Measurements from ENCODE around the gene AKAP8.

The AKAP8 gene

GRCh38 chr19:15371119-15371518 lies 8.5 kb downstream of the AKAP8 start:
- Histone ChIP-seq H3K4me3 (ENCODE audit: insufficient read depth in 1 of 2, low read depth in 1 of 2, low read length in 2 of 2) (no peak overlapping the region), H3K4ac (ENCODE audit: low read depth in 1 of 2, low read length in 2 of 2) (no peak overlapping the region), H3K4me1 (ENCODE audit: control insufficient read depth, insufficient read depth, low read depth, low read length) (peaks cover 13% of the 10 kb centered on the region), H3K79me1 (replicated peaks; ENCODE audit: low read length, poor library complexity, severe bottlenecking) (peaks cover 40% of the 10 kb centered on the region), H3K9ac (ENCODE audit: low read length) (no peak overlapping the region), H2BK12ac (ENCODE audit: low read length in 2 of 2) (no peak overlapping the region), H3K27me3 (ENCODE audit: control insufficient read depth in 1 of 2, insufficient read depth in 1 of 2, low read length in 2 of 2) (no peaks in the 10 kb centered on the region), H3K36me3 (ENCODE audit: control insufficient read depth in 1 of 2, insufficient read depth in 2 of 2, low read depth in 1 of 2, low read length in 2 of 2) (peaks cover 76 to 81% of the 10 kb centered on the region in 2 experiments), H2AFZ (ENCODE audit: low read depth, low read length) (no peak overlapping the region), H3K9me3 (ENCODE audit: control insufficient read depth, low read length) (no peaks in the 10 kb centered on the region), H4K91ac (ENCODE audit: low read length) (peak overlapping the region; percentile 79), H2BK120ac (ENCODE audit: low read depth, low read length) (no peak overlapping the region), H2BK5ac (ENCODE audit: low read depth, low read length, poor library complexity, severe bottlenecking) (no peak overlapping the region), H3K14ac (ENCODE audit: low read length in 2 of 2) (no peak overlapping the region), H4K8ac (ENCODE audit: low read length) (no peak overlapping the region), H2AK5ac (ENCODE audit: low read length, severe bottlenecking) (no peak overlapping the region), H2BK15ac (ENCODE audit: low read depth, poor library complexity, severe bottlenecking) (no peak overlapping the region), H3K4me2 (ENCODE audit: low read length, poor library complexity, severe bottlenecking) (no peak overlapping the region), H3K18ac (ENCODE audit: low read depth in 1 of 2, low read length in 2 of 2) (no peak overlapping the region), H3K27ac (ENCODE audit: low read length, poor library complexity, severe bottlenecking) (no peak overlapping the region), H3K23ac (ENCODE audit: low read length in 2 of 2) (no peak overlapping the region)
- WGBS, result 97% methylated on average over 7 of the region's 7 CpGs
- no peak for DNase-seq

DNA sequence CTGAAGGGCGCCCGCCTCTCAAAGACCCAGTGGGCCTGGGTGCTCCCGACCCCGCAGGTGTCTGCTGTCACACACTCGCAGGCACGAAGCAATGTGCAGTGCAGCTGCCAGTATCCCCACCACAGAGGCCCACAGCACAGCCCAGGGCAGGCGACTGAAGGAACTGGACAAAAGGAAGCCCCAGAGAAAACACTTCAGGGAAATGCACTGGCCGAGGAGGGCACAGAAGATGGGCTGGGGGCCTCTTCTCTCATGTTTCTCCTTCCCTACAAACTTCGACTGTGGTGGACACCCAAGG lies 10.0 kb downstream of the AKAP8 start:
- H3K18ac ChIP-seq (ENCODE audit: low read depth in 1 of 2, low read length in 2 of 2), result no peak overlapping the region
- H4K8ac ChIP-seq (ENCODE audit: low read length), result no peak overlapping the region
- H3K23ac ChIP-seq (ENCODE audit: low read length in 2 of 2), result no peak overlapping the region
- peaks cover 87 to 90% of the 10 kb centered on the region in 2 experiments for H3K36me3 ChIP-seq (ENCODE audit: control insufficient read depth in 1 of 2, insufficient read depth in 2 of 2, low read depth in 1 of 2, low read length in 2 of 2)
- no peak overlapping the region for H3K27ac ChIP-seq (ENCODE audit: low read length, poor library complexity, severe bottlenecking)
- H3K14ac ChIP-seq (ENCODE audit: low read length in 2 of 2), result no peak overlapping the region
- no peaks in the 10 kb centered on the region for H3K27me3 ChIP-seq (ENCODE audit: control insufficient read depth in 1 of 2, insufficient read depth in 1 of 2, low read length in 2 of 2)
- no peak overlapping the region for H4K91ac ChIP-seq (ENCODE audit: low read length)
- no peak overlapping the region for H3K9ac ChIP-seq (ENCODE audit: low read length)
- H3K4me3 ChIP-seq (ENCODE audit: insufficient read depth in 1 of 2, low read depth in 1 of 2, low read length in 2 of 2), result no peak overlapping the region
- H3K4me1 ChIP-seq (ENCODE audit: control insufficient read depth, insufficient read depth, low read depth, low read length), result peaks cover 3% of the 10 kb centered on the region
- no peak overlapping the region for H2BK120ac ChIP-seq (ENCODE audit: low read depth, low read length)
- no peak overlapping the region for H3K4ac ChIP-seq (ENCODE audit: low read depth in 1 of 2, low read length in 2 of 2)
- H3K79me1 ChIP-seq (replicated peaks; ENCODE audit: low read length, poor library complexity, severe bottlenecking), result peaks cover 49% of the 10 kb centered on the region
- no peak overlapping the region for H2BK12ac ChIP-seq (ENCODE audit: low read length in 2 of 2)
- H3K9me3 ChIP-seq (ENCODE audit: control insufficient read depth, low read length), result no peaks in the 10 kb centered on the region
- no peak overlapping the region for H2AK5ac ChIP-seq (ENCODE audit: low read length, severe bottlenecking)
- H2AFZ ChIP-seq (ENCODE audit: low read depth, low read length), result no peak overlapping the region
- WGBS, result 98% methylated on average over 9 of the region's 9 CpGs
- DNase-seq, result no peak
- no peak overlapping the region for H2BK5ac ChIP-seq (ENCODE audit: low read depth, low read length, poor library complexity, severe bottlenecking)
- H2BK15ac ChIP-seq (ENCODE audit: low read depth, poor library complexity, severe bottlenecking), result no peak overlapping the region
- H3K4me2 ChIP-seq (ENCODE audit: low read length, poor library complexity, severe bottlenecking), result no peak overlapping the region

DNA sequence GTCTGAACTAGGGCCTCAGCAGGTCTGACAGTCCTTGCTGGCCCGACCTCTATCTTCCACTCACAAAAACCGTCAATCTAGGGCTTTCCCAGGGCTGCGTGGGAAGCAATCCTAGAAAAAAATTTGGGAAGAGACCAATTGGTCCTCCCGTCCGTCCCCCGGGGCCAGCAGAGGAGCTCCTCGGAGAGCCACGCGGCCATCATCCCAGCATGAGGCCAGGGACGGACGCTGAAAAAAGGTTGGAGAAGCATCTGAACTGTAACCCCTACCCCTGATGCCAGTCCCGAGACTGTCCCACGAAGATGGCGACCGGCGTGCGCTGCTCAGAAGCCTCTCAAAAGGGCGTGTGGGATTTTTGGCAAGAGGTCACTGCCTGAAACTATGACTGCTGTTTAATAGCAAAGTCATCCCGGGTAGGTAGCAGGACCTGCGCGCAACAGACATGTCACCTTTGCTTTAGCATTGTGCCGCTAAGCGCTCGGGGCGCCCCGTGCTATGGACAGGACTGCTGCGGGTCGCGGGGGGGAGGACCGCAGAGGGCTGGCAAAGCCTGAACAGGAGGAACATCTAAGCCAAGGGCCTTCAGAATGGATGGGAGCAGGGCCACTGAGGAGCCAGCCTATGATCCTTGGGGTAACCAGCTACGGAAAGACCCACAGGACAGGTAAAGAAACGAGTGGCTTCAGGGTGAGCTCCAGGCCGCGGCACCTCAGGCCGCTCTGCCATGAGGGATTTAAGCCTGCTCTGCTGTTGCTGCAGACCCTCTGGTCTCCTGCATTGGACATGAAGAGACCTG lies 10.6 kb downstream of the AKAP8 start:
- H3K27me3 ChIP-seq (ENCODE audit: control insufficient read depth in 1 of 2, insufficient read depth in 1 of 2, low read length in 2 of 2), result no peaks in the 10 kb centered on the region
- no peak overlapping the region for H2BK120ac ChIP-seq (ENCODE audit: low read depth, low read length)
- H3K14ac ChIP-seq (ENCODE audit: low read length in 2 of 2), result no peak overlapping the region
- no peak overlapping the region for H4K91ac ChIP-seq (ENCODE audit: low read length)
- no peak overlapping the region for H2BK5ac ChIP-seq (ENCODE audit: low read depth, low read length, poor library complexity, severe bottlenecking)
- DNase-seq, result no peak
- no peak overlapping the region for H2AFZ ChIP-seq (ENCODE audit: low read depth, low read length)
- no peak overlapping the region for H3K18ac ChIP-seq (ENCODE audit: low read depth in 1 of 2, low read length in 2 of 2)
- no peak overlapping the region for H2BK15ac ChIP-seq (ENCODE audit: low read depth, poor library complexity, severe bottlenecking)
- no peak overlapping the region for H3K4ac ChIP-seq (ENCODE audit: low read depth in 1 of 2, low read length in 2 of 2)
- H2AK5ac ChIP-seq (ENCODE audit: low read length, severe bottlenecking), result no peak overlapping the region
- H3K4me1 ChIP-seq (ENCODE audit: control insufficient read depth, insufficient read depth, low read depth, low read length), result no peaks in the 10 kb centered on the region
- no peak overlapping the region for H3K4me3 ChIP-seq (ENCODE audit: insufficient read depth in 1 of 2, low read depth in 1 of 2, low read length in 2 of 2)
- no peak overlapping the region for H3K23ac ChIP-seq (ENCODE audit: low read length in 2 of 2)
- no peak overlapping the region for H3K27ac ChIP-seq (ENCODE audit: low read length, poor library complexity, severe bottlenecking)
- no peak overlapping the region for H3K4me2 ChIP-seq (ENCODE audit: low read length, poor library complexity, severe bottlenecking)
- no peaks in the 10 kb centered on the region for H3K9me3 ChIP-seq (ENCODE audit: control insufficient read depth, low read length)
- H4K8ac ChIP-seq (ENCODE audit: low read length), result no peak overlapping the region
- H3K36me3 ChIP-seq (ENCODE audit: control insufficient read depth in 1 of 2, insufficient read depth in 2 of 2, low read depth in 1 of 2, low read length in 2 of 2), result peaks cover 83 to 91% of the 10 kb centered on the region in 2 experiments
- H2BK12ac ChIP-seq (ENCODE audit: low read length in 2 of 2), result no peak overlapping the region
- no peak overlapping the region for H3K9ac ChIP-seq (ENCODE audit: low read length)
- 98% methylated on average over 35 of the region's 35 CpGs for WGBS
- peaks cover 49% of the 10 kb centered on the region for H3K79me1 ChIP-seq (replicated peaks; ENCODE audit: low read length, poor library complexity, severe bottlenecking)

DNA sequence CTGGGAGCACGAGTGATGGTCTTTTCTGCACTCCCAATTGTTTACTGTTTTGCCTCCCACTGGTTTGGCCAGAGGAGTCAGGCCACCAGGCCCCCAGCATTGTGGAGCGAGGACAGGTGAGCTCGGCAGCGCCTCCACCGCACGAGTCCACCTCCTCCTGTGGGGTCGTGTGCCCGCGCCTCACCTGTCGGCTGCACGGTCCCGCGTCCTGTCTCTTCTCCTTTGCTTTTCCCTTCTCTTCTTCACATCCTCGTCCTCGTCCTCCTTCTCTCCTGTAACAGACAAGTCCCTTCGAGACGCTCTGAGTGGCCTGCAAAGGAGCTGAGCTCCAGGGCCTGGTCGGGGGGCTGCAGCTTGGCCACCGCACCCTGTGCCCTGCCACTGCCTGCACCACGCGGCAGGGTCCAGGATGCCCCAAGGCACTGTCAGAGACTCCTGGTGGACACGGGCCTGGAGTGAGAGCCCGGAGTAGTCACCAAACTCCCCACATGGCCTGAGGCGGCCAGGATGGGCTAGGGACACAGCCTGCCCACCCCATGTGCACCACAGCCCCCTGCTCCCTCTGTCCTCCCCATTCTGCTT lies 11.4 kb downstream of the AKAP8 start:
- peaks cover 46% of the 10 kb centered on the region for H3K79me1 ChIP-seq (replicated peaks; ENCODE audit: low read length, poor library complexity, severe bottlenecking)
- no peak overlapping the region for H3K4me3 ChIP-seq (ENCODE audit: insufficient read depth in 1 of 2, low read depth in 1 of 2, low read length in 2 of 2)
- H3K14ac ChIP-seq (ENCODE audit: low read length in 2 of 2), result no peak overlapping the region
- no peak overlapping the region for H3K18ac ChIP-seq (ENCODE audit: low read depth in 1 of 2, low read length in 2 of 2)
- no peak overlapping the region for H4K8ac ChIP-seq (ENCODE audit: low read length)
- no peak overlapping the region for H3K4ac ChIP-seq (ENCODE audit: low read depth in 1 of 2, low read length in 2 of 2)
- no peak overlapping the region for H3K4me2 ChIP-seq (ENCODE audit: low read length, poor library complexity, severe bottlenecking)
- no peaks in the 10 kb centered on the region for H3K4me1 ChIP-seq (ENCODE audit: control insufficient read depth, insufficient read depth, low read depth, low read length)
- H2BK120ac ChIP-seq (ENCODE audit: low read depth, low read length), result no peak overlapping the region
- H2BK12ac ChIP-seq (ENCODE audit: low read length in 2 of 2), result no peak overlapping the region
- DNase-seq, result no peak
- H3K27ac ChIP-seq (ENCODE audit: low read length, poor library complexity, severe bottlenecking), result no peak overlapping the region
- no peak overlapping the region for H2AFZ ChIP-seq (ENCODE audit: low read depth, low read length)
- H4K91ac ChIP-seq (ENCODE audit: low read length), result no peak overlapping the region
- no peak overlapping the region for H2AK5ac ChIP-seq (ENCODE audit: low read length, severe bottlenecking)
- peaks cover 74 to 83% of the 10 kb centered on the region in 2 experiments for H3K36me3 ChIP-seq (ENCODE audit: control insufficient read depth in 1 of 2, insufficient read depth in 2 of 2, low read depth in 1 of 2, low read length in 2 of 2)
- no peak overlapping the region for H2BK15ac ChIP-seq (ENCODE audit: low read depth, poor library complexity, severe bottlenecking)
- H3K9ac ChIP-seq (ENCODE audit: low read length), result no peak overlapping the region
- no peak overlapping the region for H2BK5ac ChIP-seq (ENCODE audit: low read depth, low read length, poor library complexity, severe bottlenecking)
- H3K9me3 ChIP-seq (ENCODE audit: control insufficient read depth, low read length), result no peaks in the 10 kb centered on the region
- no peaks in the 10 kb centered on the region for H3K27me3 ChIP-seq (ENCODE audit: control insufficient read depth in 1 of 2, insufficient read depth in 1 of 2, low read length in 2 of 2)
- 98% methylated on average over 24 of the region's 24 CpGs for WGBS
- no peak overlapping the region for H3K23ac ChIP-seq (ENCODE audit: low read length in 2 of 2)
